NCI-H69 (cell line): ENCODE measurements around the gene AFG3L2.

Experiments
- DNase-seq: peaks from one replicate; lab custom pipeline; 2025; lab: John Stamatoyannopoulos, UW

AFG3L2 gene

GRCh38 chr18:12361770-12362378, 15.2 kb downstream of the AFG3L2 start:
- no peak for DNase-seq

GRCh38 chr18:12359515-12359927, 17.5 kb downstream of the AFG3L2 start:
- no peak for DNase-seq

- no peak for DNase-seq
Observed at GRCh38 chr18:12352188-12352587, 24.8 kb downstream of the AFG3L2 start.

DNA sequence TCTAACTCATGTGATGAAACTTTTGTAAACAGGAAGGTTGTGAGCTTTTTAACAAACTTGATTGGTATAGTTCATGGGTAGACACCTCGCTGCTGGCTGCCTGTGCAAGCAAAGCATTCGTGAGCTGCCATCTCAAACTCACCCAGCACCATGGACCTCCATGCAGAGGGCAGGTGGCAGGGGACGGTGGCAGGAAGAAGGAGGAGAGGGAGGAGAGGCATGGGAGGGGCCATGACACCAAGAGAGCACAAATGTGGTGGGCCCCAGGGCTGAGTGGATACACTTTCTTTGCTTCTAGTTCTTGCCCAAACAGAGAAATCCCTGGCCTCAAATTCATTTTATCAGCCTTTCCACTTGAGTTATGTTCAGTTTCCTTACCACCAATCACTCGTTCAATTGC, 29.1 kb downstream of the AFG3L2 start:
- DNase-seq, result no peak

- no peak for DNase-seq
Observed at GRCh38 chr18:12346240-12346565, 30.8 kb downstream of the AFG3L2 start.

DNA sequence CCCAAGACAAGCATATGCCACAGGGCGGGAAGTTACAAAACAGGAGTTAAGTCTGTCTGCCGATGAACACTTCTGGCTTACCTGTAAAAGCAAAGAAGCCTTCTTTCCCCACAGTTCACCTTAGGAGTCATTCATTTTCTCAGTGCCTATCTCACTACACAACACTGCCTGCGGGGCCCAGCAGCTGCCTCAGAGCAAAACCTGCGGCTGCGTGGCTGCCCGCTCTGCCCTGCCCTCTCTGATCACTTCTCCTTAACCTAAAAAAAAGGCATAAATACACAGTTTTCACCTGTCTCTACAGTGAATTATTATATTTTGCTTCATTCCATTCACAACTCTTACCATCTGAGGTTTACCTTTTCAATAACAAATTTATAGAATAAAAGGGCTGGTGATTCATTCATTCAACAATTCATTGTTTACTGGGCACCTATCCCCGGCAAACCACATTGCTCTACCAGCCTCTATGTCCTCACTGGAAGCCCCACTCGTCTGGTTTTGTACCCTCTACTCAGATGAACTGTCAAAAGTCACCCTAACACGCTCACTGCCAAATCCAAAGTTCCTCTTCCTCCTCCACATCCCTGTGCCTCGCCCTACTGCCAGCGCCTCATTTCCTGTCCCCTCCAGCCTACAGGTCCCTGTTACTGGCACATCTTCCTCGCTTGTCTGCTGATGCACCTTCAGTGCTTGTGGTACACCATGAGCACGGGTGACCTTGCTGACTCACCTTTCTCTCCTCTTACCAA, 31.4 kb downstream of the AFG3L2 start:
- no peak for DNase-seq

DNA sequence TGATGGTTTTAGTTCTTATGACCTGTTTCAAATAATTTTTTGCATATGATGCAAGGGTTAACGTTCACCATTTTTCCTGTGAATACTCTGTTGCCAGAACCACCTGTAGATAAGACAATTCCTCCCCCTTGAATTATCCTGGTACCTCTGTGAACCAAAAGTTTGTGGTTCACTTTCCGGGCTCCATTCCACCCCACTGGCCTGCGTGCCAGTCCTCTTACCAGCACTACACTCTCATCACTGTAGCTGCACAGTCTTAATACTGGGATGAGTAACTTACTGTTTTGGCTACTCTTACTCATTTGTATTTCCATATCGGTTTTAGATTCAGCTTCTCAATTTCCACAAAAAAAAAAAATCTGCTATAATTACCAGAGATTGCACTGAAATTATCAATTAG, 34.4 kb downstream of the AFG3L2 start:
- no peak for DNase-seq

DNA sequence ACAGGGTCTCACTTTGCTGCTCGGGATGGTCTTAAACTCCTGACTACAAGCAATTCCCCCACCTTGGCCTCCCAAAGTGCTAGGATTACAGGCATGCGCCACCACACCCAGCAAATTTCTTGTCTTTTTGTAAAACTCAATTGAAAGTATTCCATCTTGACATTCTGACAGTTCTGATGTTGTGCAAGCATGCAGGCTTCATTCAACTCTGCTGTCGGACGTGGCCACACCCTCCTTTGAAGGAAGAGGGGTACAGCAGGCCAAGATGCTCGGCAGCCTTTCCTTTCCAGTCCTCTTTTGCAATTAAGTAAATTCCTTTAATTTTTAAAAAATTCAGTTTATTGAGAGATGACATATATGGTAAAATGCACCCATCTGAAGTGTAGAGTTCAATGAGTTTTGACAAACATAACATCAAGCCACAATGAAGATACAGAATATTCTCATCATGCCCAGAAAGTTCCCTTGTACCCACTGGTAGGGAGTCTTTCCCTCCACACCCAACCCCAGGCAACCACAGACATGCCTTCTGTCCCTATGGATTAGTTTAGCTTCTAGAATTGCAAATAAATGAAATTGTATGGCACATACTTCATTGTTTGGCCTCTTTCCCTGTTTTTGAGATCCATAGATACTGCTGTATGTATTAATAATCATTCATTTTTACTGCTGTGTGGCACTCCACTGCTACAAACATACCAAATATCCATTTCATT, 35.9 kb downstream of the AFG3L2 start:
- no peak for DNase-seq

DNA sequence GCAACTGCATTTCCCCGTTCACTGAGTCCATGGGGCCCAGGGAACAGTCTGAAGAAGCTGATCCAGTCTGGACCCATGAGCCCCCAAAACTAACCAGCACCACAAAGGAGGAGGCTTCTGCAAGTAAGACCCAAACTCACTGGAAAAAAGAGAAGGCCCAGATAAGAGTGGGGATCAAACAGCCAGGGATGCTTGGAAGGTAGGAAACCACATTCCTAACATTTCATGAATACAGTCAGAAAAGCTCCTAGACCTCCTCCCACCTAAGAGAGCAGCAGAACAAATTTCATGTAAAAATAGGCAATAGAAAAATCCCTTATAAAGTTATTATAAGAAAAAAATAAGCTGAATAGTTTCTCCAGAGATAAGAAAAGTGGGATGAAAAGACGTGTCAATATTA, 38.6 kb downstream of the AFG3L2 start:
- DNase-seq, result no peak

DNA sequence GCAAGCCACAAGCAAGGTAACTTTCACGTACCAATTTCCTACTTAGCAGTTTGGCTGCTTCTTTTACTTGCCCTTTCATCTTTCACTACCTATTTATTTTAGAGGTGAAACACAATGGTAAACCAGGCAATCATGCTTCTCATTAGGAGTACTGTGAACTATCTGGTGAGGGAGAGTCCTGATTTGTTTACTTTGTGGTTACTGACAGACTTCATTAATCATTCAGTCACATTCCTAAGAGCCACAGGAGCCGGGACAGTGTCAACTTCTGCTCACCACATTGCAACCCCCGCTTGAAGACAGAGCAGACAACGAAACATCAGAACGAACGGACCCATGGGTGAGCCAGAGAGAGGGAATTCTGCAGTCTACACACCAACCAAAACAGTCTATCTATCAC, 40.1 kb downstream of the AFG3L2 start:
- DNase-seq, result no peak

DNA sequence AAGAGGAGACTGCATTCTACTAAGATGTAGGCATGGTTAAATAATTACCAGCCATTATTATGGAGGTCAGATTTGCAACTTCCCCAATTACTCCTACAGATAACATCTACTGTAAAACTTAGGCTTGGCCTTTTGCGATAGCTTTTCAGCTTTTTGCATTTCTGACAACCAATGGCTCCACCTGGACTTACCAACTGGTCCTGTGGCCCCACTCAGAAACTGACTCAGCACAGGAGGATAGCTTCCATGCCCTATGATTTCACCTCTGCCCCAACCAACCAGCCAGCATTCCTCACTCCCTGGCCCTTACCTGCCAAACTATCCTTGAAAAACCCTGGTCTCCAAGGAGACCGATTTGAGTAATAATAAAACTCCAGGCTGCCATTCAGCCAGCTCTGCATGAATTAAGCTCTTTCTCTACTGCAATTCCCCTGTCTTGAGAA, 40.8 kb downstream of the AFG3L2 start:
- DNase-seq, result peak; percentile 32

DNA sequence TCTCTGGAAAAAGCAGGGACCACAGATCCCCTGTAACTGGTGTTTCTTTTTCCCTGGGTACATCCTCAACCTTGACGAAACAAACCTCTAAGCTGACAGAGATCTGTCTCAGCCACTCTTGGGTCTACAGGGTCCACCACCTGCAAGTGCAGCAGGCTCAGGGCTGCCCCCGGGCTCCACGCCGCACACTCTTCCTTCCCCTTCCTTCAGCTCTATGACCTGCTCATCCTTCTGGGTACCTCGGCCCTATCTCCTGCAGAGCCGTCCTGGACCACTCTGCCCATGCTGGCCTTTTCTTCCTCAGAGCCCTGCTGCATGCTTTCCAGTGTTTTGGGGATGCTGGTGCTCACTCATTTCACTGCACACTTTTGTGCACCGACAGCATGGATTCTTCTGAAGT, 41.5 kb downstream of the AFG3L2 start:
- DNase-seq, result no peak

DNA sequence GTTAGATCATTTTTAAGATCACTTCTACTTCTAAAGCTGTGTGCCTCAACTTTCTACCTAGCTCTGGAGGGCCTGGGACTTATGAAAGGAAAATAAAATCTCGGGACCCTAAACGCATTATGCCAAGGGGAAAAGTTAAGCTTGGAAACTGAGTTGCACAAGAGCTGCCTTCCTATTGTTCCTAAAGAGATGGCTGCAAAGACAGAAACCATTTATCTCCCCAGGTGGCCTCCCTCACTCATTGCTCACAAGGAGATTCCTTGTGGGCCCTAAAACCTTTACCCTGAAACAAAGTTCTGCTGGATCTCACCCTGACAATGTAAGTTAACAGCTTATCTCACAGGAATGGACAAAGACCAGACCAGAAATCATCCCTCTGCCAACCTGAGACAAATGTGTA, 42.2 kb downstream of the AFG3L2 start:
- DNase-seq, result peak; percentile 34

DNA sequence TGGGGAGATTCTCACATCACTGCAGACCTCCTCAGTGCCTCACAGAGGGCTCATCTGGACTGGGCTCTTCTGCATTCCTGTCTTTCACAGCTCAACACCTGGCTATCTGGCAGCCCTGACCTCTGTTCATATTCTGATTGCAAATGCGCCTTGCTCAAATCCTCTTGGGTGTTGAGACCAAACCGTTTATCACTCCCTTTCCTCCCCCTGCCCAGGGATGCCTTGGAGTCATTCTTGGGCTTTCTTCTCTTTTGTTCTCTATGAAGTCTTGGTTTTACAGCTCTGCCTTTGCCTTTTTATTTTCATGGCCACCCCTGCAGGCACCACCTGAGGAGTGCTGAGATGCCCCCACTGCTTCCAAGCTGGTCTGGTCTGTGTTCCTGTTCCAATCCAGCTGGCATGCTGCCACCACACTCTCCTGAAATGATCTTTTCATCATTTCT, 42.6 kb downstream of the AFG3L2 start:
- peak; percentile 34 for DNase-seq

DNA sequence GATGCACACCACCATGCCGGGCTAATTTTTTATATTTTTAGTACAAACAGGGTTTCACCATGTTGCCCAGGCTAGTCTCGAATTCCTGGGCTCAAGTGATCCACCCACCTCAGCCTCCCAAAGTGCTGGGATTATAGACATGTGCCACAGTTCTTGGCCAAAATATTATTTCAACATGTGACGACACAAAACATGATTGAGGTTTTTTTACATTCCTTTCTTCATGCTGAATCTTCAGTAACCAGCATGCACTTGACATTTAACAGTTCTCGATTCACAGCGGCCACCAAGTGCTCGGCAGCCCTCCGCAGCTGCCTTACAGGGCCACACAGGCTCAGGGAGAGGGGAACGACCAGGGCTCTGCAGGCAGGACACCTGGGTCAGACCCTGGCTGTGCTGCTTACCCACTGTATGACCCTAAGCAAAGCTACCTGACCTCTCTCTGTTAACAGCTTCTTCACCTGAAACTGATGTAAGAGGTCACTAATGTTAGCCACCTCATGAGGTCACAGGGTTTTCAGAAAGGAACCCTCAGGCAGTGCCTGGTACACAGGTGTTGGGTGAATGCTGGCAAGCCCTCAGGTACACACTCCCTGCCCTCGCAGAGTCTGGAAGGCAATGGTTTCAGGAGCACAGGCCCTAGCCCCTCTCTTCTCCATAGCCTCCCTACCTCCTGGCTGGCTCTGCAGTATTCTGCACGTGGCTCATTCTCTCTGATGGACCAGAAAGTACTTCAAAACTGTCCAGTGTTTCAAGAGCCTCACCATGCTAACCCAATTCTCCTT, 43.3 kb downstream of the AFG3L2 start:
- DNase-seq, result no peak

GRCh38 chr18:12330766-12331165, 46.3 kb downstream of the AFG3L2 start:
- DNase-seq, result no peak

DNA sequence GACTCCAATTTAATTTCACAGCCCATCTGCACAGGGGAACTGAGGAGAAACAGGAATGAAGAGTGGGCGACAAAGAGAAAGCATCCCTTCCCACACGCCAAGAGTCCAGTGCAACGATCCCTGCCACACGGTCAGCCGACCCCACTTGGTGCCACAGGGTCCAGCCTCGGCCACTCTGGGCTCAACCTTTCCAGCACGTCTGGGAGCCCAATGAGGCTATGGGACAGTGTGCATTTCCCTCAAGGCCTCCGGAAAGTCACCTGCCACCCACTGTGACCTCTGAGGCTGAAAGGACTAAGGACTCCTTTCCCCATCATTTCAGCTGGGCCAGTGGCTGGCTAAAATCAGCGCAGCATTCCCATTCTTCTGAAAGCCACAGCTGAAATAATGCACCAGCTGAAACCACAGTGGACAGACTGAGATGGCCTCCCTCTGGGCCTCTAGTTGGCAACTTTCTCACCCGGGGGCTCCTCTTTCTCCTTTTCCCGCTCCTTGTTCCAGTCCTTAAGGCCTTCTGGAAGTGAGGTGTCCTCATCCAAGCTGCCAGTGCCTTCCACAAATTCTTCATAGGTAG, 47.8 kb downstream of the AFG3L2 start:
- no peak for DNase-seq

DNA sequence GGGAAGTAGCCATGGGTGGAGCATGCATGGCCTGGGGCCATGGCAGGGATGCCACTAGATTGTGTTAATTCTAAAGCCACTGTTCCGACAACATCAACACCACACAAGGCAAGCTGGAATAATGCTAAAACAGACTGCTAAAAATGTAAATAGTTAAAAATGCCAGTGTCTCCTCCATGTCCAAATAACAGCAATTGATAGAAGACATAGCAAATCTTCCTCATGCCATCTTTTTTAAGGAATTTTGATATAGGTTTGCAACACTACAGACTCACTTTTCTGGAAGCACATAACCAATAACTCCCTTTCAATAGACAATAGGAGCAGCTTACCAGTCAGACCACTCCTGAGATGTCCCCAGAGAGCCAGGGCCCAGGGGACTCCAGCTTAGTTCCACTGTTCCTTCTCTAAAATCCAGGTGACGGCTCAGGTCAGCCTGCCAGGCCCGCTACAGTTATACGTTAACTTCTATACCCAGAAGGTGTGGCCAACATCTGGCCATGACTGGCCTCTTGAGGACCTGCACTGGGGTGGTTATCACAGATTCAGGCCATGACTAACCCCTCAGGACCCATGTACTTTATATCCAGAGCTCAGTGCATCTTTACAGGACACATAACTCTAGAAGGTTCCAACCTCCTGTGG, 48.7 kb downstream of the AFG3L2 start:
- no peak for DNase-seq

- peak; percentile 82 for DNase-seq
Observed at GRCh38 chr18:12327510-12328178, 49.4 kb downstream of the AFG3L2 start.

GRCh38 chr18:12326711-12327460, 50.1 kb downstream of the AFG3L2 start:
- DNase-seq, result no peak
